Astrocyte (in vitro differentiated cells and primary cell): ENCODE data around the gene TSFM.

Source experiments
- CTCF ChIP-seq: IDR thresholded peaks from 2 replicates; pipeline ENCODE4 v1.5.1; 2011; ENCODE audit warnings: low read depth, mild to moderate bottlenecking, inconsistent platforms, low read length, moderate library complexity; ENCODE audit not compliant: insufficient read depth
- EZH2 ChIP-seq: IDR thresholded peaks from 2 replicates; pipeline ENCODE4 v1.6.1; 2012; ENCODE audit warnings: mild to moderate bottlenecking, low read length, inconsistent platforms; ENCODE audit not compliant: insufficient read depth

- TF ChIP-seq CTCF (no peak), EZH2 (no peak)
Measured at GRCh38 chr12:57811028-57811755, 28.6 kb downstream of the TSFM start.
